Measurements from ENCODE around the gene DYRK3.

DYRK3 gene

GRCh38 chr1:206663832-206664652 is 28.7 kb downstream of the DYRK3 start:
- H3K4me1 ChIP-seq (ENCODE audit: control insufficient read depth in 1 of 2, insufficient read depth in 2 of 2, low read length in 2 of 2) = peaks cover 0 to 13% of the 10 kb centered on the region in 2 donors
- H3K9me3 ChIP-seq (ENCODE audit: control insufficient read depth in 1 of 2, low read length in 2 of 2) = no peaks in the 10 kb centered on the region
- H3K4me3 ChIP-seq (ENCODE audit: low read depth in 1 of 2, low read length in 2 of 2) = peak overlapping the region; percentile 43 to 44
- H3K27me3 ChIP-seq (ENCODE audit: low read depth, low read length) = no peaks in the 10 kb centered on the region
- H3K27ac ChIP-seq (ENCODE audit: low read length) = no peak overlapping the region
- no peaks in the 10 kb centered on the region for H3K36me3 ChIP-seq (ENCODE audit: control insufficient read depth in 1 of 2, insufficient read depth in 2 of 2, low read length in 2 of 2)

- H3K4me3 ChIP-seq (ENCODE audit: low read depth in 1 of 2, low read length in 2 of 2) = no peak overlapping the region
- H3K4me1 ChIP-seq (ENCODE audit: control insufficient read depth in 1 of 2, insufficient read depth in 2 of 2, low read length in 2 of 2) = peaks cover 0 to 13% of the 10 kb centered on the region in 2 donors
- H3K36me3 ChIP-seq (ENCODE audit: control insufficient read depth in 1 of 2, insufficient read depth in 2 of 2, low read length in 2 of 2) = no peaks in the 10 kb centered on the region
- H3K27ac ChIP-seq (ENCODE audit: low read length) = no peak overlapping the region
- no peaks in the 10 kb centered on the region for H3K27me3 ChIP-seq (ENCODE audit: low read depth, low read length)
- H3K9me3 ChIP-seq (ENCODE audit: control insufficient read depth in 1 of 2, low read length in 2 of 2) = no peaks in the 10 kb centered on the region
Observed at GRCh38 chr1:206664740-206665139, 29.4 kb downstream of the DYRK3 start.

GRCh38 chr1:206666031-206666561 is 30.8 kb downstream of the DYRK3 start:
- H3K4me3 ChIP-seq (ENCODE audit: low read depth in 1 of 2, low read length in 2 of 2) = no peak overlapping the region
- no peaks in the 10 kb centered on the region for H3K9me3 ChIP-seq (ENCODE audit: control insufficient read depth in 1 of 2, low read length in 2 of 2)
- H3K27me3 ChIP-seq (ENCODE audit: low read depth, low read length) = no peaks in the 10 kb centered on the region
- peaks cover 0 to 13% of the 10 kb centered on the region in 2 donors for H3K4me1 ChIP-seq (ENCODE audit: control insufficient read depth in 1 of 2, insufficient read depth in 2 of 2, low read length in 2 of 2)
- no peak overlapping the region for H3K27ac ChIP-seq (ENCODE audit: low read length)
- H3K36me3 ChIP-seq (ENCODE audit: control insufficient read depth in 1 of 2, insufficient read depth in 2 of 2, low read length in 2 of 2) = no peaks in the 10 kb centered on the region

GRCh38 chr1:206666954-206667665 is 31.8 kb downstream of the DYRK3 start:
- H3K4me3 ChIP-seq (ENCODE audit: low read depth in 1 of 2, low read length in 2 of 2) = no peak overlapping the region
- H3K36me3 ChIP-seq (ENCODE audit: control insufficient read depth in 1 of 2, insufficient read depth in 2 of 2, low read length in 2 of 2) = no peaks in the 10 kb centered on the region
- peaks cover 0 to 15% of the 10 kb centered on the region in 2 donors for H3K4me1 ChIP-seq (ENCODE audit: control insufficient read depth in 1 of 2, insufficient read depth in 2 of 2, low read length in 2 of 2)
- H3K27ac ChIP-seq (ENCODE audit: low read length) = no peak overlapping the region
- no peaks in the 10 kb centered on the region for H3K27me3 ChIP-seq (ENCODE audit: low read depth, low read length)
- H3K9me3 ChIP-seq (ENCODE audit: control insufficient read depth in 1 of 2, low read length in 2 of 2) = no peaks in the 10 kb centered on the region

GRCh38 chr1:206668351-206668750 is 33.0 kb downstream of the DYRK3 start:
- no peak overlapping the region for H3K27ac ChIP-seq (ENCODE audit: low read length)
- no peaks in the 10 kb centered on the region for H3K27me3 ChIP-seq (ENCODE audit: low read depth, low read length)
- no peaks in the 10 kb centered on the region for H3K9me3 ChIP-seq (ENCODE audit: control insufficient read depth in 1 of 2, low read length in 2 of 2)
- H3K4me1 ChIP-seq (ENCODE audit: control insufficient read depth in 1 of 2, insufficient read depth in 2 of 2, low read length in 2 of 2) = peaks cover 10 to 24% of the 10 kb centered on the region in 2 donors
- no peak overlapping the region for H3K4me3 ChIP-seq (ENCODE audit: low read depth in 1 of 2, low read length in 2 of 2)
- no peaks in the 10 kb centered on the region for H3K36me3 ChIP-seq (ENCODE audit: control insufficient read depth in 1 of 2, insufficient read depth in 2 of 2, low read length in 2 of 2)

- H3K27me3 ChIP-seq (ENCODE audit: low read depth, low read length) = no peaks in the 10 kb centered on the region
Observed at GRCh38 chr1:206668874-206669410, 33.6 kb downstream of the DYRK3 start.

GRCh38 chr1:206672011-206672688 is 36.8 kb downstream of the DYRK3 start:
- Histone ChIP-seq H3K27ac (ENCODE audit: low read length) (peak overlapping the region; percentile 72), H3K4me3 (ENCODE audit: low read depth in 1 of 2, low read length in 2 of 2) (peak overlapping the region in 1 of 2 donors; percentile 19), H3K4me1 (ENCODE audit: control insufficient read depth in 1 of 2, insufficient read depth in 2 of 2, low read length in 2 of 2) (peaks cover 31 to 32% of the 10 kb centered on the region in 2 donors), H3K27me3 (ENCODE audit: low read depth, low read length) (no peaks in the 10 kb centered on the region), H3K9me3 (ENCODE audit: control insufficient read depth in 1 of 2, low read length in 2 of 2) (no peaks in the 10 kb centered on the region), H3K36me3 (ENCODE audit: control insufficient read depth in 1 of 2, insufficient read depth in 2 of 2, low read length in 2 of 2) (no peaks in the 10 kb centered on the region)

More at GRCh38 chr1:206668874-206669410, 33.6 kb downstream of the DYRK3 start:
- Histone ChIP-seq H3K4me1 (ENCODE audit: control insufficient read depth in 1 of 2, insufficient read depth in 2 of 2, low read length in 2 of 2) (peaks cover 15 to 24% of the 10 kb centered on the region in 2 donors), H3K4me3 (ENCODE audit: low read depth in 1 of 2, low read length in 2 of 2) (no peak overlapping the region), H3K27ac (ENCODE audit: low read length) (no peak overlapping the region), H3K9me3 (ENCODE audit: control insufficient read depth in 1 of 2, low read length in 2 of 2) (no peaks in the 10 kb centered on the region), H3K36me3 (ENCODE audit: control insufficient read depth in 1 of 2, insufficient read depth in 2 of 2, low read length in 2 of 2) (no peaks in the 10 kb centered on the region)

- no peaks in the 10 kb centered on the region for H3K27me3 ChIP-seq (ENCODE audit: low read depth, low read length)
- H3K4me3 ChIP-seq (ENCODE audit: low read depth in 1 of 2, low read length in 2 of 2) = no peak overlapping the region
- peak overlapping the region; percentile 72 for H3K27ac ChIP-seq (ENCODE audit: low read length)
- no peaks in the 10 kb centered on the region for H3K36me3 ChIP-seq (ENCODE audit: control insufficient read depth in 1 of 2, insufficient read depth in 2 of 2, low read length in 2 of 2)
- peaks cover 31 to 32% of the 10 kb centered on the region in 2 donors for H3K4me1 ChIP-seq (ENCODE audit: control insufficient read depth in 1 of 2, insufficient read depth in 2 of 2, low read length in 2 of 2)
- no peaks in the 10 kb centered on the region for H3K9me3 ChIP-seq (ENCODE audit: control insufficient read depth in 1 of 2, low read length in 2 of 2)
Observed at GRCh38 chr1:206672844-206673758, 37.8 kb downstream of the DYRK3 start.

GRCh38 chr1:206674236-206674635 is 38.9 kb downstream of the DYRK3 start:
- Histone ChIP-seq H3K27ac (ENCODE audit: low read length) (peak overlapping the region; percentile 76), H3K4me1 (ENCODE audit: control insufficient read depth in 1 of 2, insufficient read depth in 2 of 2, low read length in 2 of 2) (peaks cover 31 to 32% of the 10 kb centered on the region in 2 donors), H3K4me3 (ENCODE audit: low read depth in 1 of 2, low read length in 2 of 2) (no peak overlapping the region), H3K27me3 (ENCODE audit: low read depth, low read length) (no peaks in the 10 kb centered on the region), H3K9me3 (ENCODE audit: control insufficient read depth in 1 of 2, low read length in 2 of 2) (no peaks in the 10 kb centered on the region), H3K36me3 (ENCODE audit: control insufficient read depth in 1 of 2, insufficient read depth in 2 of 2, low read length in 2 of 2) (no peaks in the 10 kb centered on the region)

GRCh38 chr1:206674745-206675175 is 39.4 kb downstream of the DYRK3 start:
- Histone ChIP-seq H3K9me3 (ENCODE audit: control insufficient read depth in 1 of 2, low read length in 2 of 2) (no peaks in the 10 kb centered on the region), H3K27me3 (ENCODE audit: low read depth, low read length) (no peaks in the 10 kb centered on the region), H3K4me3 (ENCODE audit: low read depth in 1 of 2, low read length in 2 of 2) (no peak overlapping the region), H3K4me1 (ENCODE audit: control insufficient read depth in 1 of 2, insufficient read depth in 2 of 2, low read length in 2 of 2) (peaks cover 31 to 32% of the 10 kb centered on the region in 2 donors), H3K27ac (ENCODE audit: low read length) (peak overlapping the region; percentile 76), H3K36me3 (ENCODE audit: control insufficient read depth in 1 of 2, insufficient read depth in 2 of 2, low read length in 2 of 2) (no peaks in the 10 kb centered on the region)

Data from muscle layer of duodenum (tissue), 2 donors.